Measurements from ENCODE around the gene CECR2. TPM values are rescaled to one million over a fixed set of nuclear protein-coding genes. Genes with fewer than 3 reads are reported as not detected.

CECR2 gene
- polyA plus RNA-seq, 1 donor from 2014 or later: 2.1 TPM

- H3K9me2 ChIP-seq (ENCODE audit: insufficient read depth, low read length): no peaks in the 10 kb centered on the region
- TF ChIP-seq EZH2 (IDR thresholded peaks at IDR 0.05; ENCODE audit: borderline replicate concordance, insufficient read depth, low read length, poor library complexity, severe bottlenecking) (no peak), MXI1 (conservative IDR thresholded peaks at IDR 0.05; ENCODE audit: poor library complexity, severe bottlenecking) (no peak), REST (IDR thresholded peaks at IDR 0.05; ENCODE audit: borderline replicate concordance) (no peak), EP300 (conservative IDR thresholded peaks at IDR 0.05; ENCODE audit: poor library complexity, severe bottlenecking) (no peak), CTCF (IDR thresholded peaks at IDR 0.05; ENCODE audit: poor library complexity, severe bottlenecking) (no peak), POLR2AphosphoS5 (IDR thresholded peaks at IDR 0.05) (no peak), RAD21 (conservative IDR thresholded peaks at IDR 0.05) (no peak), SMC3 (conservative IDR thresholded peaks at IDR 0.05; ENCODE audit: poor library complexity) (no peak), TAF1 (IDR thresholded peaks at IDR 0.05; ENCODE audit: low read depth) (no peak)
- H3K27me3 ChIP-seq (ENCODE audit: insufficient read depth, low read depth, low read length): no peaks in the 10 kb centered on the region
- no peaks in the 10 kb centered on the region for H4K20me1 ChIP-seq (ENCODE audit: insufficient read depth)
- H3K9me3 ChIP-seq (ENCODE audit: low read length): no peaks in the 10 kb centered on the region
- H3K4me2 ChIP-seq (ENCODE audit: low read length): no peak overlapping the region
- no peak overlapping the region for H3K9ac ChIP-seq (ENCODE audit: low read length)
- H3K79me2 ChIP-seq (replicated peaks; ENCODE audit: insufficient read depth, low read length): no peaks in the 10 kb centered on the region
- H3F3A ChIP-seq (ENCODE audit: insufficient read depth, low read length, poor library complexity, severe bottlenecking): no peaks in the 10 kb centered on the region
- no peaks in the 10 kb centered on the region for H3K36me3 ChIP-seq (ENCODE audit: insufficient read depth, low read length)
- no peak overlapping the region for H3K4me3 ChIP-seq (ENCODE audit: low read length)
- no peak overlapping the region for H3K27ac ChIP-seq (ENCODE audit: low read length)
- no peak overlapping the region for H2AFZ ChIP-seq (ENCODE audit: low read depth, low read length)
Measured at GRCh38 chr22:17332109-17332800, 37.0 kb upstream of the CECR2 start.

GRCh38 chr22:17334059-17334458 lies 35.2 kb upstream of the CECR2 start:
- Histone ChIP-seq H2AFZ (ENCODE audit: low read depth, low read length) (no peak overlapping the region), H3K4me3 (ENCODE audit: low read length) (no peak overlapping the region), H3K79me2 (replicated peaks; ENCODE audit: insufficient read depth, low read length) (no peaks in the 10 kb centered on the region), H3K9me3 (ENCODE audit: low read length) (no peaks in the 10 kb centered on the region), H3F3A (ENCODE audit: insufficient read depth, low read length, poor library complexity, severe bottlenecking) (no peaks in the 10 kb centered on the region), H3K4me2 (ENCODE audit: low read length) (no peak overlapping the region), H3K27me3 (ENCODE audit: insufficient read depth, low read depth, low read length) (no peaks in the 10 kb centered on the region), H3K9ac (ENCODE audit: low read length) (no peak overlapping the region), H3K36me3 (ENCODE audit: insufficient read depth, low read length) (no peaks in the 10 kb centered on the region), H3K9me2 (ENCODE audit: insufficient read depth, low read length) (no peaks in the 10 kb centered on the region), H4K20me1 (ENCODE audit: insufficient read depth) (no peaks in the 10 kb centered on the region), H3K27ac (ENCODE audit: low read length) (no peak overlapping the region)
- TF ChIP-seq RAD21 (conservative IDR thresholded peaks at IDR 0.05) (no peak), REST (IDR thresholded peaks at IDR 0.05; ENCODE audit: borderline replicate concordance) (no peak), EZH2 (IDR thresholded peaks at IDR 0.05; ENCODE audit: borderline replicate concordance, insufficient read depth, low read length, poor library complexity, severe bottlenecking) (no peak), SMC3 (conservative IDR thresholded peaks at IDR 0.05; ENCODE audit: poor library complexity) (no peak)
